Measurements from ENCODE around the gene CACHD1.
A peak's percentile ranks its signal among the peaks of the same experiment; 100 is the strongest.

CACHD1 gene

GRCh38 chr1:64525116-64525686 is 55.3 kb downstream of the CACHD1 start:
- DNase-seq = no peak

GRCh38 chr1:64526312-64526711 is 56.4 kb downstream of the CACHD1 start:
- DNase-seq = no peak

GRCh38 chr1:64527165-64527564 is 57.2 kb downstream of the CACHD1 start:
- DNase-seq = no peak

GRCh38 chr1:64527786-64528185 is 57.9 kb downstream of the CACHD1 start:
- DNase-seq = no peak

- DNase-seq = no peak
Observed at GRCh38 chr1:64530969-64531692, 61.2 kb downstream of the CACHD1 start.

GRCh38 chr1:64532646-64533045 is 62.7 kb downstream of the CACHD1 start:
- DNase-seq = no peak

GRCh38 chr1:64535938-64536835 is 66.3 kb downstream of the CACHD1 start:
- no peak for DNase-seq

GRCh38 chr1:64536836-64537490 is 67.0 kb downstream of the CACHD1 start:
- no peak for DNase-seq

- no peak for DNase-seq
Observed at GRCh38 chr1:64537942-64538341, 68.0 kb downstream of the CACHD1 start.

GRCh38 chr1:64538389-64538788 is 68.5 kb downstream of the CACHD1 start:
- no peak for DNase-seq

- no peak for DNase-seq
Observed at GRCh38 chr1:64539289-64539688, 69.4 kb downstream of the CACHD1 start.

- no peak for DNase-seq
Observed at GRCh38 chr1:64539781-64540218, 69.9 kb downstream of the CACHD1 start.

- DNase-seq = peak; percentile 6 to 20 (median 20)
Observed at GRCh38 chr1:64540265-64540791, 70.4 kb downstream of the CACHD1 start.

- no peak for DNase-seq
Observed at GRCh38 chr1:64542118-64542517, 72.2 kb downstream of the CACHD1 start.

- DNase-seq = peak in 1 of 3 donors; percentile 5
Observed at GRCh38 chr1:64543831-64544230, 73.9 kb downstream of the CACHD1 start.

- no peak for DNase-seq
Observed at GRCh38 chr1:64545118-64545843, 75.4 kb downstream of the CACHD1 start.

- no peak for DNase-seq
Observed at GRCh38 chr1:64546013-64546412, 76.1 kb downstream of the CACHD1 start.

- DNase-seq = no peak
Observed at GRCh38 chr1:64549464-64550239, 79.7 kb downstream of the CACHD1 start.

- DNase-seq = no peak
Observed at GRCh38 chr1:64550510-64550909, 80.6 kb downstream of the CACHD1 start.

GRCh38 chr1:64550946-64551605 is 81.1 kb downstream of the CACHD1 start:
- no peak for DNase-seq

GRCh38 chr1:64553285-64553684 is 83.4 kb downstream of the CACHD1 start:
- DNase-seq = no peak
